K562 (cell line): ENCODE measurements around the gene CRAT. TPM values are rescaled to one million over a fixed set of nuclear protein-coding genes. Genes with fewer than 3 reads are reported as not detected.

Experiments used
- ATAC-seq: fragments of 200-7000 bp; cut with Tn5 transposase; 3 replicates; pipeline ENCODE4 v1.9.1; 2020; ENCODE audit warnings: moderate library complexity
- BruUV-seq: library from RNA; stranded (reverse); fragments of 400-500 nt; replicated peaks from 2 replicates; lab custom pipeline; 2021; lab: Mats Ljungman, UMichigan
- CTCF ChIA-PET: fragments of 300-600 bp; formaldehyde crosslinking; extraction: SDS; loops from one replicate; lab custom pipeline; 2021; ENCODE audit warnings: low intra/inter-chr PET ratio; lab: Yijun Ruan, JAX
- POLR2A ChIA-PET: fragments of 300-600, 350-650 bp; sonication (Branson Sonifier 250); formaldehyde crosslinking; extraction: SDS; loops from one replicate; lab custom pipeline; 2021; ENCODE audit warnings: antibody characterized with exemption, inconsistent platforms; lab: Yijun Ruan, JAX
- DNase-seq, 4 experiments: peaks; one replicate each; pipeline versions ENCODE4 v3.0.0 to v3.0.0-alpha.2; 2011 to 2018; ENCODE audit warnings: low spot score in 3 of 4, mixed read lengths in 3 of 4; ENCODE audit errors: extremely low read depth in 1 of 4
- FAIRE-seq: peaks from 2 replicates; lab custom pipeline; 2011; peaks lifted over from hg19 to GRCh38; lab: Jason Lieb, UNC
- H2AFZ ChIP-seq: 2 replicates; pipeline ENCODE4 v1.6.0; 2011; ENCODE audit warnings: low read depth, low read length, control low read depth, inconsistent platforms
- H3K27ac ChIP-seq: fragments of 200-600 bp; 3 replicates; pipeline ENCODE4 v1.8.0; 2011; ENCODE audit warnings: low read depth, mild to moderate bottlenecking, control low read depth, inconsistent platforms, low read length, moderate library complexity, mixed read lengths; ENCODE audit errors: extremely low read depth
- H3K27me3 ChIP-seq, 2 experiments: fragments of 300-600 bp in 1 of 2; 2 replicates in 1 of 2; 3 replicates in 1 of 2; pipeline versions ENCODE4 v1.6.0 to v1.8.0; 2011; ENCODE audit warnings: inconsistent platforms in 2 of 2, low read length in 2 of 2, mild to moderate bottlenecking in 1 of 2, mixed read lengths in 1 of 2, moderate library complexity in 1 of 2; ENCODE audit not compliant: control insufficient read depth in 2 of 2, insufficient read depth in 2 of 2
- H3K36me3 ChIP-seq: fragments of 300-600 bp; 3 replicates; pipeline ENCODE4 v1.8.0; 2011; ENCODE audit warnings: mild to moderate bottlenecking, low read length, inconsistent platforms; ENCODE audit not compliant: control insufficient read depth, insufficient read depth
- H3K4me1 ChIP-seq, 2 experiments: fragments of 200-600 bp in 1 of 2; replicated peaks in 1 of 2; 2 replicates in 1 of 2; 3 replicates in 1 of 2; pipeline versions ENCODE4 v1.5.1 to v1.8.0; 2011; ENCODE audit warnings: inconsistent platforms in 2 of 2, low read length in 2 of 2, mild to moderate bottlenecking in 1 of 2, mixed read lengths in 1 of 2, moderate library complexity in 1 of 2; ENCODE audit not compliant: control insufficient read depth in 2 of 2, insufficient read depth in 2 of 2
- H3K4me2 ChIP-seq: 2 replicates; pipeline ENCODE4 v1.6.1; 2011; ENCODE audit warnings: low read length, control low read depth, inconsistent platforms, mixed read lengths; ENCODE audit not compliant: insufficient read depth
- H3K4me3 ChIP-seq: fragments of 200-600 bp; sonication (generic), shearing (Covaris generic); 2 replicates; pipeline ENCODE4 v1.5.1; 2016; ENCODE audit warnings: control low read depth, inconsistent platforms
- H3K79me2 ChIP-seq: fragments of 200-600 bp; 3 replicates; pipeline ENCODE4 v1.8.0; 2011; ENCODE audit warnings: low read length, inconsistent platforms; ENCODE audit not compliant: control insufficient read depth, insufficient read depth
- H3K9ac ChIP-seq, 2 experiments: 2 replicates each; pipeline versions ENCODE4 v1.6.0 to v1.6.1; 2011; ENCODE audit warnings: low read depth in 2 of 2, low read length in 2 of 2, control low read depth in 1 of 2, inconsistent platforms in 1 of 2, mild to moderate bottlenecking in 1 of 2, mixed read lengths in 1 of 2; ENCODE audit not compliant: insufficient read depth in 1 of 2
- H3K9me1 ChIP-seq: one replicate; pipeline ENCODE4 v1.6.0; 2011; ENCODE audit warnings: inconsistent platforms, mild to moderate bottlenecking, low read length, moderate library complexity; ENCODE audit not compliant: control insufficient read depth, insufficient read depth
- H3K9me3 ChIP-seq: replicated peaks from 2 replicates; pipeline ENCODE4 v1.5.1; 2011; ENCODE audit warnings: low read depth, low read length, inconsistent platforms; ENCODE audit not compliant: control insufficient read depth, insufficient read depth
- H4K20me1 ChIP-seq: replicated peaks from 2 replicates; pipeline ENCODE4 v1.6.1; 2011; ENCODE audit warnings: low read length, inconsistent platforms, mixed read lengths; ENCODE audit not compliant: control insufficient read depth, insufficient read depth
- AFF4 ChIP-seq: sonication (generic); formaldehyde crosslinking; IDR thresholded peaks from 2 replicates; pipeline ENCODE4 v1.8.0; 2023; ENCODE audit warnings: mild to moderate bottlenecking, missing genetic modification reagents
- WGBS: fragments of 100-300 bp; shearing (Covaris generic); methylation state at CpG from one replicate; pipeline ENCODE4 v1.1.6; 2016; ENCODE audit warnings: low coverage, mixed read lengths; ENCODE audit not compliant: insufficient coverage; ENCODE audit errors: missing lambda C conversion rate; 5-methylcytosine and 5-hydroxymethylcytosine counted together
- in situ Hi-C: fragments of 300-500 bp; cut with MboI; formaldehyde crosslinking; loops from 4 replicates; pipeline ENCODE4 v1.15.0; 2018; ENCODE audit warnings: inconsistent platforms, mixed read lengths
- intact Hi-C: fragments of 100-400 bp; cut with micrococcal nuclease; formaldehyde crosslinking; loops from 2 replicates; pipeline ENCODE4 v1.14.2; 2022
- polyA plus RNA-seq, 8 experiments: library from polyadenylated mRNA; depleted of rRNA in 4 of 8; stranded (reverse) in 5 of 8; unstranded in 3 of 8; fragments of >200 nt; fragmentation: Nextera tagmentation in 2 of 8; fragmentation: Illumina TruSeq in 1 of 8; extraction: Ambion mirVana in 2 of 8; extraction: Trizol in 1 of 8; gene quantifications; 2 replicates each; pipeline versions ENCODE4 v1.2.1 to v1.2.3, GENCODE V29; 2011 to 2014; ENCODE audit warnings: inconsistent platforms in 1 of 8, missing spikeins in 1 of 8
- total RNA-seq, 7 experiments: library from RNA; depleted of rRNA in 6 of 7; stranded (reverse); fragments of >200 nt in 6 of 7; fragmentation: Illumina TruSeq in 2 of 7; extraction: Trizol in 2 of 7; gene quantifications; 2 replicates each; pipeline versions ENCODE4 v1.2.1 to v1.2.3, GENCODE V29; 2011 to 2021; ENCODE audit warnings: low replicate concordance in 1 of 7

Gene CRAT
- total and polyA plus RNA-seq, 9 of the 15 experiments (the other 6 are each of a cell fraction or from before 2014, with no cell fraction given), result 0.20 to 13.8 (median 5.4) TPM

GRCh38 chr9:129154866-129155477 is 44.4 kb upstream of the CRAT start:
- Histone ChIP-seq H4K20me1 (no peaks in the 10 kb centered on the region), H3K27ac (no peak overlapping the region), H3K4me1 (peaks cover 0 to 17% of the 10 kb centered on the region in 2 experiments; a peak in 1 of 5 replicates), H3K79me2 (no peaks in the 10 kb centered on the region), H2AFZ (no peak overlapping the region), H3K9ac (no peak overlapping the region; a peak in 1 of 4 replicates), H3K4me3 (no peak overlapping the region), H3K36me3 (no peaks in the 10 kb centered on the region), H3K27me3 (no peaks in the 10 kb centered on the region), H3K4me2 (no peak overlapping the region), H3K9me1 (no peaks in the 10 kb centered on the region), H3K9me3 (no peaks in the 10 kb centered on the region)
- in situ Hi-C loops (no loop called here), intact Hi-C loops (no loop called here)
- ATAC-seq (no peak), FAIRE-seq (no peak), DNase-seq (no peak)
- TF ChIP-seq AFF4, result no peak
- CTCF ChIA-PET, result no interaction called here
- WGBS, result 78% methylated on average over 15 of the region's 16 CpGs
- POLR2A ChIA-PET, result no interaction called here
- BruUV-seq, result no TSS peak
